Thyroid gland (tissue), 4 donors: ENCODE data around the gene CSTPP1. TPM values are rescaled to one million over a fixed set of nuclear protein-coding genes. Genes with fewer than 3 reads are reported as not detected.
A peak's percentile ranks its signal among the peaks of the same experiment; 100 is the strongest.

Source experiments
- DNase-seq, 2 donors: peaks; one replicate each; pipeline ENCODE4 v3.0.0-alpha.2; 2019
- H3K27ac ChIP-seq, 3 donors: fragments of 200-600 bp; sonication (generic); 1 replicate in 2 of 3; 2 replicates in 1 of 3; pipeline ENCODE4 v1.5.1; 2016 to 2019; ENCODE audit warnings: mild to moderate bottlenecking in 1 of 3, moderate library complexity in 1 of 3
- H3K27me3 ChIP-seq: fragments of 200-600 bp; sonication (generic); one replicate; pipeline ENCODE4 v1.5.1; 2019
- H3K36me3 ChIP-seq, 2 donors: fragments of 200-600 bp; sonication (generic); one replicate each; pipeline ENCODE4 v1.5.1; 2016 to 2019
- H3K4me1 ChIP-seq, 2 donors: fragments of 200-600 bp; sonication (generic); one replicate each; pipeline ENCODE4 v1.5.1; 2017 to 2019
- H3K4me3 ChIP-seq, 3 donors: fragments of 200-600 bp; sonication (generic); replicated peaks in 1 of 3; 1 replicate in 2 of 3; 2 replicates in 1 of 3; pipeline ENCODE4 v1.5.1; 2016; ENCODE audit warnings: mild to moderate bottlenecking in 1 of 3
- H3K9me3 ChIP-seq: fragments of 200-600 bp; sonication (generic); one replicate; pipeline ENCODE4 v1.5.1; 2017
- POLR2A ChIP-seq, 2 donors: fragments of 450-650 bp; IDR thresholded peaks; one replicate each; pipeline ENCODE4 v1.6.1; 2017; ENCODE audit warnings: antibody characterized with exemption in 2 of 2, mild to moderate bottlenecking in 2 of 2, moderate library complexity in 1 of 2
- WGBS, 2 donors: methylation state at CpG; one replicate each; pipeline ENCODE4 v1.1.5; 2017; 5-methylcytosine and 5-hydroxymethylcytosine counted together
- intact Hi-C: fragments of 100-400 bp; cut with DNase I; formaldehyde crosslinking; loops from one replicate; pipeline ENCODE4 v1.15.1; 2023
- total RNA-seq, 4 donors: library from RNA; depleted of rRNA; stranded (reverse); fragments of >200 nt; gene quantifications; one replicate each; pipeline ENCODE4 v1.2.3, GENCODE V29; 2016
- TF ChIP-seq, protein P1 (sequence below), 6 experiments: fragments of 200-600 bp in 3 of 6; fragments of 450-650 bp in 3 of 6; sonication (generic) in 3 of 6; IDR thresholded peaks; one replicate each; pipeline ENCODE4 v1.5.1; 2016 to 2019; ENCODE audit warnings: antibody characterized with exemption in 6 of 6, mild to moderate bottlenecking in 2 of 6, inconsistent platforms in 1 of 6, moderate library complexity in 1 of 6

Gene CSTPP1
- total RNA-seq, 4 donors from 2014 or later = 29.4 to 65.8 (median 45.7) TPM

DNA sequence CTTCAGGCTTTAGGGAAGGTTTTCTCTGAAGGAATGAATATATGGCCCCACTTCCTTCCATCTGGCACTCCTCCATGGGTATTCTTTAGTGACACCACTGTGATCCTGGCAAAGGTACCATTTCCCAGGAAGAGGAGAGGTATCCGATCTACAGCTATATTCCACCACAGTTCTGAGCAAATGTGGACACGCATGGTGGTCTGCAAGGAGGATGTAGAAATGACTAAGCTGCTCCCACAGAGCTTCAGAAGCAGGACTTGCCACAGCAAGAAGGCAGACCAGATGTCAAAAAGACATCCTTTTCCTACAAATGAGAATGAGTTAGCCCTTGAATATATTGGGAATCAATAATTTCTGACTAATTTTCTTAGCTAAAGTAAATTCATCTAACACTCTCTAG lies 194.6 kb downstream of the CSTPP1 start:
- no peak for DNase-seq
- no peaks in the 10 kb centered on the region for H3K36me3 ChIP-seq
- 94 to 100% methylated on average over 2 of the region's 2 CpGs for WGBS, 2 donors
- no peak overlapping the region for H3K27ac ChIP-seq
- peaks cover 3 to 7% of the 10 kb centered on the region in 2 donors for H3K4me1 ChIP-seq
- no peak overlapping the region for H3K4me3 ChIP-seq
- H3K9me3 ChIP-seq = no peaks in the 10 kb centered on the region
- intact Hi-C loops = no loop called here
- TF ChIP-seq, protein P1, sequence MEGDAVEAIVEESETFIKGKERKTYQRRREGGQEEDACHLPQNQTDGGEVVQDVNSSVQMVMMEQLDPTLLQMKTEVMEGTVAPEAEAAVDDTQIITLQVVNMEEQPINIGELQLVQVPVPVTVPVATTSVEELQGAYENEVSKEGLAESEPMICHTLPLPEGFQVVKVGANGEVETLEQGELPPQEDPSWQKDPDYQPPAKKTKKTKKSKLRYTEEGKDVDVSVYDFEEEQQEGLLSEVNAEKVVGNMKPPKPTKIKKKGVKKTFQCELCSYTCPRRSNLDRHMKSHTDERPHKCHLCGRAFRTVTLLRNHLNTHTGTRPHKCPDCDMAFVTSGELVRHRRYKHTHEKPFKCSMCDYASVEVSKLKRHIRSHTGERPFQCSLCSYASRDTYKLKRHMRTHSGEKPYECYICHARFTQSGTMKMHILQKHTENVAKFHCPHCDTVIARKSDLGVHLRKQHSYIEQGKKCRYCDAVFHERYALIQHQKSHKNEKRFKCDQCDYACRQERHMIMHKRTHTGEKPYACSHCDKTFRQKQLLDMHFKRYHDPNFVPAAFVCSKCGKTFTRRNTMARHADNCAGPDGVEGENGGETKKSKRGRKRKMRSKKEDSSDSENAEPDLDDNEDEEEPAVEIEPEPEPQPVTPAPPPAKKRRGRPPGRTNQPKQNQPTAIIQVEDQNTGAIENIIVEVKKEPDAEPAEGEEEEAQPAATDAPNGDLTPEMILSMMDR (IDR thresholded peaks at IDR 0.05) = no peak
- no peaks in the 10 kb centered on the region for H3K27me3 ChIP-seq

- Histone ChIP-seq H3K4me1 (peaks cover 7 to 11% of the 10 kb centered on the region in 2 donors), H3K27me3 (no peaks in the 10 kb centered on the region), H3K4me3 (no peak overlapping the region), H3K9me3 (no peaks in the 10 kb centered on the region), H3K36me3 (no peaks in the 10 kb centered on the region), H3K27ac (no peak overlapping the region)
- intact Hi-C loops = no loop called here
- TF ChIP-seq, protein P1 (IDR thresholded peaks at IDR 0.05) = no peak
- no peak for TF ChIP-seq POLR2A (IDR thresholded peaks at IDR 0.05)
- DNase-seq = peak in 1 of 2 donors; percentile 9
These were observed 195.9 kb downstream of the CSTPP1 start for GRCh38 chr11:47132490-47132889.

DNA sequence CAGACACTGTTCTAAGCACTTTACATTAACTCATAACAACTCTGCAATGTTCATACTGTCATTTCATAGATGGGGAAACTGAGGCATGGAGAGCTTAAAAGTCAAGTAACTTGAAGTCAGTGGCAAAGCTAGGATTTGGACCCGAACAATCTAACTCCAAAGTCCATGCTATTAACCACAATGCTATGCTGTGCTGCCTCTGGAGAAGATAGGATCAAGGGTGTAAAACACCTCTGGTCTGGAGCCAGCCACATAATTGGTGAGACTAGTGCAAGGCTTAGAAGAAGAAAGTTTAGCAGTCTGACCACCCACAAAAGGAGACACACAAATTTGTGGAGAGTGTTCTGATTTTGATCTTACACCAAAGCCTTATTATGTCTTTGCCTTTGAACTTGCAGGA lies 196.4 kb downstream of the CSTPP1 start:
- Histone ChIP-seq H3K27me3 (no peaks in the 10 kb centered on the region), H3K9me3 (no peaks in the 10 kb centered on the region), H3K27ac (no peak overlapping the region), H3K4me3 (no peak overlapping the region), H3K4me1 (peaks cover 7 to 16% of the 10 kb centered on the region in 2 donors), H3K36me3 (no peaks in the 10 kb centered on the region)
- intact Hi-C loops = no loop called here
- WGBS, 2 donors = 86 to 100% methylated on average over 1 of the region's 1 CpG
- DNase-seq = no peak
- TF ChIP-seq, protein P1 (IDR thresholded peaks at IDR 0.05) = no peak
- no peak for TF ChIP-seq POLR2A (IDR thresholded peaks at IDR 0.05)

- H3K9me3 ChIP-seq = no peaks in the 10 kb centered on the region
- no peak overlapping the region for H3K4me3 ChIP-seq
- no peak for DNase-seq
- H3K4me1 ChIP-seq = peaks cover 7 to 17% of the 10 kb centered on the region in 2 donors
- no peaks in the 10 kb centered on the region for H3K27me3 ChIP-seq
- H3K27ac ChIP-seq = no peak overlapping the region
- TF ChIP-seq, protein P1 (IDR thresholded peaks at IDR 0.05) = no peak
- no peak for TF ChIP-seq POLR2A (IDR thresholded peaks at IDR 0.05)
- intact Hi-C loops = no loop called here
- no peaks in the 10 kb centered on the region for H3K36me3 ChIP-seq
- 81 to 84% methylated on average over 3 of the region's 3 CpGs for WGBS, 2 donors
These were observed 199.8 kb downstream of the CSTPP1 start for GRCh38 chr11:47136327-47136726.

- DNase-seq = no peak
- Histone ChIP-seq H3K36me3 (no peaks in the 10 kb centered on the region), H3K4me3 (no peak overlapping the region), H3K9me3 (no peaks in the 10 kb centered on the region), H3K27ac (peak overlapping the region in 1 of 3 donors; percentile 33), H3K27me3 (no peaks in the 10 kb centered on the region), H3K4me1 (peaks cover 7 to 17% of the 10 kb centered on the region in 2 donors)
- TF ChIP-seq, protein P1 (IDR thresholded peaks at IDR 0.05) = no peak
- TF ChIP-seq POLR2A (IDR thresholded peaks at IDR 0.05) = no peak
- WGBS, 2 donors = 82 to 87% methylated on average over 3 of the region's 3 CpGs
- intact Hi-C loops = no loop called here
These were observed 200.4 kb downstream of the CSTPP1 start for GRCh38 chr11:47136921-47137320.
